Stomach (tissue), 4 donors: ENCODE results near the gene FHL1.

ENCODE experiments used
- POLR2A ChIP-seq, 4 donors: fragments of 450-650 bp; IDR thresholded peaks; one replicate each; pipeline ENCODE4 v1.6.1; 2016; ENCODE audit warnings: antibody characterized with exemption in 4 of 4, control low read depth in 2 of 4, mild to moderate bottlenecking in 1 of 4, moderate library complexity in 1 of 4
- TF ChIP-seq, protein P1 (sequence below), 7 experiments: fragments of 450-650 bp in 4 of 7; fragments of 200-600 bp in 3 of 7; sonication (generic) in 3 of 7; IDR thresholded peaks; one replicate each; pipeline ENCODE4 v1.5.1; 2016 to 2019; ENCODE audit warnings: antibody characterized with exemption in 7 of 7, control low read depth in 2 of 7, mild to moderate bottlenecking in 1 of 7

GRCh38 chrX:136171420-136171819 lies 24.1 kb downstream of the FHL1 start:
- TF ChIP-seq POLR2A (IDR thresholded peaks at IDR 0.05), result no peak
- TF ChIP-seq, protein P1, sequence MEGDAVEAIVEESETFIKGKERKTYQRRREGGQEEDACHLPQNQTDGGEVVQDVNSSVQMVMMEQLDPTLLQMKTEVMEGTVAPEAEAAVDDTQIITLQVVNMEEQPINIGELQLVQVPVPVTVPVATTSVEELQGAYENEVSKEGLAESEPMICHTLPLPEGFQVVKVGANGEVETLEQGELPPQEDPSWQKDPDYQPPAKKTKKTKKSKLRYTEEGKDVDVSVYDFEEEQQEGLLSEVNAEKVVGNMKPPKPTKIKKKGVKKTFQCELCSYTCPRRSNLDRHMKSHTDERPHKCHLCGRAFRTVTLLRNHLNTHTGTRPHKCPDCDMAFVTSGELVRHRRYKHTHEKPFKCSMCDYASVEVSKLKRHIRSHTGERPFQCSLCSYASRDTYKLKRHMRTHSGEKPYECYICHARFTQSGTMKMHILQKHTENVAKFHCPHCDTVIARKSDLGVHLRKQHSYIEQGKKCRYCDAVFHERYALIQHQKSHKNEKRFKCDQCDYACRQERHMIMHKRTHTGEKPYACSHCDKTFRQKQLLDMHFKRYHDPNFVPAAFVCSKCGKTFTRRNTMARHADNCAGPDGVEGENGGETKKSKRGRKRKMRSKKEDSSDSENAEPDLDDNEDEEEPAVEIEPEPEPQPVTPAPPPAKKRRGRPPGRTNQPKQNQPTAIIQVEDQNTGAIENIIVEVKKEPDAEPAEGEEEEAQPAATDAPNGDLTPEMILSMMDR (IDR thresholded peaks at IDR 0.05), result no peak
